WTC11 (cell line): ENCODE results near the gene ARPC1B. TPM values are rescaled to one million over a fixed set of nuclear protein-coding genes. Genes with fewer than 3 reads are reported as not detected.

Experiments used
- FOXK1 ChIP-seq: sonication (generic); formaldehyde crosslinking; IDR thresholded peaks from 2 replicates; pipeline ENCODE4 v1.8.0; 2022; ENCODE audit warnings: mild to moderate bottlenecking, moderate library complexity, missing genetic modification reagents
- MYBL2 ChIP-seq: sonication (generic); formaldehyde crosslinking; IDR thresholded peaks from 2 replicates; pipeline ENCODE4 v1.8.1; 2023; ENCODE audit warnings: mild to moderate bottlenecking, moderate library complexity, missing genetic modification reagents
- NR2C2 ChIP-seq: sonication (generic); formaldehyde crosslinking; IDR thresholded peaks from 2 replicates; pipeline ENCODE4 v1.8.0; 2022; ENCODE audit warnings: mild to moderate bottlenecking, missing genetic modification reagents
- RORB ChIP-seq: fragments of 250-450 bp; sonication (Bioruptor Pico); IDR thresholded peaks from 2 replicates; pipeline ENCODE4 v1.9.0; 2021; ENCODE audit warnings: mild to moderate bottlenecking
- SMAD3 ChIP-seq: sonication (generic); formaldehyde crosslinking; IDR thresholded peaks from 2 replicates; pipeline ENCODE4 v1.8.0; 2022; ENCODE audit warnings: missing genetic modification reagents, mild to moderate bottlenecking, borderline replicate concordance
- TEAD1 ChIP-seq: sonication (generic); formaldehyde crosslinking; IDR thresholded peaks from 2 replicates; pipeline ENCODE4 v1.8.0; 2022; ENCODE audit warnings: mild to moderate bottlenecking, missing genetic modification reagents
- ZNF317 ChIP-seq: sonication (generic); formaldehyde crosslinking; IDR thresholded peaks from 2 replicates; pipeline ENCODE4 v1.8.1; 2023; ENCODE audit warnings: low read depth, mild to moderate bottlenecking, moderate library complexity, missing genetic modification reagents, borderline replicate concordance
- ZNF416 ChIP-seq: fragments of 250-450 bp; sonication (Bioruptor Pico); IDR thresholded peaks from 2 replicates; pipeline ENCODE4 v1.9.0; 2021; ENCODE audit warnings: mild to moderate bottlenecking, inconsistent platforms
- total RNA-seq: library from RNA; stranded (reverse); gene quantifications from 3 replicates; pipeline ENCODE4 v1.2.3, GENCODE V29; 2021
- TF ChIP-seq, protein P1 (sequence below): sonication (generic); formaldehyde crosslinking; IDR thresholded peaks from 2 replicates; pipeline ENCODE4 v1.8.0; 2022; ENCODE audit warnings: mild to moderate bottlenecking, missing genetic modification reagents
- TF ChIP-seq, protein P2 (sequence below): fragments of 250-450 bp; sonication (Bioruptor Pico); IDR thresholded peaks from 2 replicates; pipeline ENCODE4 v1.9.0; 2021; ENCODE audit warnings: mild to moderate bottlenecking
- TF ChIP-seq, protein P3 (sequence below): sonication (generic); formaldehyde crosslinking; IDR thresholded peaks from 2 replicates; pipeline ENCODE4 v1.8.0; 2023; ENCODE audit warnings: missing genetic modification reagents, mild to moderate bottlenecking, borderline replicate concordance
- TF ChIP-seq, protein P4 (sequence below): sonication (generic); formaldehyde crosslinking; IDR thresholded peaks from 2 replicates; pipeline ENCODE4 v1.8.0; 2022; ENCODE audit warnings: missing genetic modification reagents
- TF ChIP-seq, protein P5 (sequence below): sonication (generic); formaldehyde crosslinking; IDR thresholded peaks from 2 replicates; pipeline ENCODE4 v1.8.1; 2022; ENCODE audit warnings: mild to moderate bottlenecking, moderate library complexity, missing genetic modification reagents
- TF ChIP-seq, protein P6 (sequence below): sonication (generic); formaldehyde crosslinking; IDR thresholded peaks from 2 replicates; pipeline ENCODE4 v1.8.0; 2022; ENCODE audit warnings: mild to moderate bottlenecking, missing genetic modification reagents
- TF ChIP-seq, protein P7 (sequence below): sonication (generic); formaldehyde crosslinking; IDR thresholded peaks from 2 replicates; pipeline ENCODE4 v1.8.1; 2022; ENCODE audit warnings: mild to moderate bottlenecking, missing genetic modification reagents, moderate library complexity, borderline replicate concordance
- TF ChIP-seq, protein P8 (sequence below): sonication (generic); formaldehyde crosslinking; IDR thresholded peaks from 2 replicates; pipeline ENCODE4 v1.8.1; 2023; ENCODE audit warnings: mild to moderate bottlenecking, missing genetic modification reagents, borderline replicate concordance

Gene ARPC1B
- total RNA-seq, 1 experiment from 2014 or later: 66.2 TPM

DNA sequence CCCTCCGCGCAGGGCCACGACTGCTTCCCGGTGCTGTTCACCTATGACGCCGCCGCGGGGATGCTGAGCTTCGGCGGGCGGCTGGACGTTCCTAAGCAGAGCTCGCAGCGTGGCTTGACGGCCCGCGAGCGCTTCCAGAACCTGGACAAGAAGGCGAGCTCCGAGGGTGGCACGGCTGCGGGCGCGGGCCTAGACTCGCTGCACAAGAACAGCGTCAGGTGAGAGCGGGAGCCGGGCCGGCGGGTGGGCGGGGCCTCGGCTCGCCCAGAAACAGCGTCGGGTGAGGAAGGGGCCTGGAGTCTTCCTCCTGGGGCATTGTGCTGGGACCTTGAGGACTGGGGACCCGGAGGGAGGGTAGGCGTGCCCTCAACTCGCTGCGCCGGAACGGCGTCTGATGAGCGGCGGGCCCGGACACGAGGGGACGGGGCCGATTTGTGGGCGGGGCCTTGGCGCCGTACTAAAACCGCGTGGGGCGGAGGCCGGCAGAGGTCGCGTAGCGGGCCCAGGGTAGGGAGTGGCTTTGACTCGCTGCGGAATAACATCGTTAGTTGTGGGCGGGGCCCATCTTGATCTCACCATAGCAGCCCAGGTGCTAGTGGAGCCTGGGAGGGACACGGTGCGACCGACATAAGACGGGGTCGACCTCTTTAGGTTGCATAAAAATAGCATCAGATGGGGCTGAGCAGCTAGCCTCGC lies 18.3 kb downstream of the ARPC1B start (continued):
- TF ChIP-seq, protein P1, sequence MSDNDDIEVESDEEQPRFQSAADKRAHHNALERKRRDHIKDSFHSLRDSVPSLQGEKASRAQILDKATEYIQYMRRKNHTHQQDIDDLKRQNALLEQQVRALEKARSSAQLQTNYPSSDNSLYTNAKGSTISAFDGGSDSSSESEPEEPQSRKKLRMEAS (CRISPR knock-in tag): peak; percentile 75; the same call in 1 of the 2 replicates
- TF ChIP-seq, protein P2, sequence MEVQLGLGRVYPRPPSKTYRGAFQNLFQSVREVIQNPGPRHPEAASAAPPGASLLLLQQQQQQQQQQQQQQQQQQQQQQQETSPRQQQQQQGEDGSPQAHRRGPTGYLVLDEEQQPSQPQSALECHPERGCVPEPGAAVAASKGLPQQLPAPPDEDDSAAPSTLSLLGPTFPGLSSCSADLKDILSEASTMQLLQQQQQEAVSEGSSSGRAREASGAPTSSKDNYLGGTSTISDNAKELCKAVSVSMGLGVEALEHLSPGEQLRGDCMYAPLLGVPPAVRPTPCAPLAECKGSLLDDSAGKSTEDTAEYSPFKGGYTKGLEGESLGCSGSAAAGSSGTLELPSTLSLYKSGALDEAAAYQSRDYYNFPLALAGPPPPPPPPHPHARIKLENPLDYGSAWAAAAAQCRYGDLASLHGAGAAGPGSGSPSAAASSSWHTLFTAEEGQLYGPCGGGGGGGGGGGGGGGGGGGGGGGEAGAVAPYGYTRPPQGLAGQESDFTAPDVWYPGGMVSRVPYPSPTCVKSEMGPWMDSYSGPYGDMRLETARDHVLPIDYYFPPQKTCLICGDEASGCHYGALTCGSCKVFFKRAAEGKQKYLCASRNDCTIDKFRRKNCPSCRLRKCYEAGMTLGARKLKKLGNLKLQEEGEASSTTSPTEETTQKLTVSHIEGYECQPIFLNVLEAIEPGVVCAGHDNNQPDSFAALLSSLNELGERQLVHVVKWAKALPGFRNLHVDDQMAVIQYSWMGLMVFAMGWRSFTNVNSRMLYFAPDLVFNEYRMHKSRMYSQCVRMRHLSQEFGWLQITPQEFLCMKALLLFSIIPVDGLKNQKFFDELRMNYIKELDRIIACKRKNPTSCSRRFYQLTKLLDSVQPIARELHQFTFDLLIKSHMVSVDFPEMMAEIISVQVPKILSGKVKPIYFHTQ: peak; percentile 47; the same call in 1 of the 2 replicates
- TF ChIP-seq, protein P3, sequence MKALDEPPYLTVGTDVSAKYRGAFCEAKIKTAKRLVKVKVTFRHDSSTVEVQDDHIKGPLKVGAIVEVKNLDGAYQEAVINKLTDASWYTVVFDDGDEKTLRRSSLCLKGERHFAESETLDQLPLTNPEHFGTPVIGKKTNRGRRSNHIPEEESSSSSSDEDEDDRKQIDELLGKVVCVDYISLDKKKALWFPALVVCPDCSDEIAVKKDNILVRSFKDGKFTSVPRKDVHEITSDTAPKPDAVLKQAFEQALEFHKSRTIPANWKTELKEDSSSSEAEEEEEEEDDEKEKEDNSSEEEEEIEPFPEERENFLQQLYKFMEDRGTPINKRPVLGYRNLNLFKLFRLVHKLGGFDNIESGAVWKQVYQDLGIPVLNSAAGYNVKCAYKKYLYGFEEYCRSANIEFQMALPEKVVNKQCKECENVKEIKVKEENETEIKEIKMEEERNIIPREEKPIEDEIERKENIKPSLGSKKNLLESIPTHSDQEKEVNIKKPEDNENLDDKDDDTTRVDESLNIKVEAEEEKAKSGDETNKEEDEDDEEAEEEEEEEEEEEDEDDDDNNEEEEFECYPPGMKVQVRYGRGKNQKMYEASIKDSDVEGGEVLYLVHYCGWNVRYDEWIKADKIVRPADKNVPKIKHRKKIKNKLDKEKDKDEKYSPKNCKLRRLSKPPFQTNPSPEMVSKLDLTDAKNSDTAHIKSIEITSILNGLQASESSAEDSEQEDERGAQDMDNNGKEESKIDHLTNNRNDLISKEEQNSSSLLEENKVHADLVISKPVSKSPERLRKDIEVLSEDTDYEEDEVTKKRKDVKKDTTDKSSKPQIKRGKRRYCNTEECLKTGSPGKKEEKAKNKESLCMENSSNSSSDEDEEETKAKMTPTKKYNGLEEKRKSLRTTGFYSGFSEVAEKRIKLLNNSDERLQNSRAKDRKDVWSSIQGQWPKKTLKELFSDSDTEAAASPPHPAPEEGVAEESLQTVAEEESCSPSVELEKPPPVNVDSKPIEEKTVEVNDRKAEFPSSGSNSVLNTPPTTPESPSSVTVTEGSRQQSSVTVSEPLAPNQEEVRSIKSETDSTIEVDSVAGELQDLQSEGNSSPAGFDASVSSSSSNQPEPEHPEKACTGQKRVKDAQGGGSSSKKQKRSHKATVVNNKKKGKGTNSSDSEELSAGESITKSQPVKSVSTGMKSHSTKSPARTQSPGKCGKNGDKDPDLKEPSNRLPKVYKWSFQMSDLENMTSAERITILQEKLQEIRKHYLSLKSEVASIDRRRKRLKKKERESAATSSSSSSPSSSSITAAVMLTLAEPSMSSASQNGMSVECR: 0 out of 2 replicates have a peak, but pooled peaks have one; percentile 72
- TF ChIP-seq, protein P4, sequence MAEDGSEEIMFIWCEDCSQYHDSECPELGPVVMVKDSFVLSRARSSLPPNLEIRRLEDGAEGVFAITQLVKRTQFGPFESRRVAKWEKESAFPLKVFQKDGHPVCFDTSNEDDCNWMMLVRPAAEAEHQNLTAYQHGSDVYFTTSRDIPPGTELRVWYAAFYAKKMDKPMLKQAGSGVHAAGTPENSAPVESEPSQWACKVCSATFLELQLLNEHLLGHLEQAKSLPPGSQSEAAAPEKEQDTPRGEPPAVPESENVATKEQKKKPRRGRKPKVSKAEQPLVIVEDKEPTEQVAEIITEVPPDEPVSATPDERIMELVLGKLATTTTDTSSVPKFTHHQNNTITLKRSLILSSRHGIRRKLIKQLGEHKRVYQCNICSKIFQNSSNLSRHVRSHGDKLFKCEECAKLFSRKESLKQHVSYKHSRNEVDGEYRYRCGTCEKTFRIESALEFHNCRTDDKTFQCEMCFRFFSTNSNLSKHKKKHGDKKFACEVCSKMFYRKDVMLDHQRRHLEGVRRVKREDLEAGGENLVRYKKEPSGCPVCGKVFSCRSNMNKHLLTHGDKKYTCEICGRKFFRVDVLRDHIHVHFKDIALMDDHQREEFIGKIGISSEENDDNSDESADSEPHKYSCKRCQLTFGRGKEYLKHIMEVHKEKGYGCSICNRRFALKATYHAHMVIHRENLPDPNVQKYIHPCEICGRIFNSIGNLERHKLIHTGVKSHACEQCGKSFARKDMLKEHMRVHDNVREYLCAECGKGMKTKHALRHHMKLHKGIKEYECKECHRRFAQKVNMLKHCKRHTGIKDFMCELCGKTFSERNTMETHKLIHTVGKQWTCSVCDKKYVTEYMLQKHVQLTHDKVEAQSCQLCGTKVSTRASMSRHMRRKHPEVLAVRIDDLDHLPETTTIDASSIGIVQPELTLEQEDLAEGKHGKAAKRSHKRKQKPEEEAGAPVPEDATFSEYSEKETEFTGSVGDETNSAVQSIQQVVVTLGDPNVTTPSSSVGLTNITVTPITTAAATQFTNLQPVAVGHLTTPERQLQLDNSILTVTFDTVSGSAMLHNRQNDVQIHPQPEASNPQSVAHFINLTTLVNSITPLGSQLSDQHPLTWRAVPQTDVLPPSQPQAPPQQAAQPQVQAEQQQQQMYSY (CRISPR knock-in tag): peak; percentile 15; the same call in 1 of the 2 replicates
- TF ChIP-seq SMAD3: peak; percentile 62; the same call in 1 of the 2 replicates
- no peak for TF ChIP-seq NR2C2 (CRISPR knock-in tag)
- TF ChIP-seq ZNF317: no peak; the same call in 1 of the 2 replicates
- TF ChIP-seq MYBL2 (CRISPR knock-in tag): no peak; the same call in 1 of the 2 replicates
- no peak for TF ChIP-seq FOXK1 (CRISPR knock-in tag)
- TF ChIP-seq, protein P5, sequence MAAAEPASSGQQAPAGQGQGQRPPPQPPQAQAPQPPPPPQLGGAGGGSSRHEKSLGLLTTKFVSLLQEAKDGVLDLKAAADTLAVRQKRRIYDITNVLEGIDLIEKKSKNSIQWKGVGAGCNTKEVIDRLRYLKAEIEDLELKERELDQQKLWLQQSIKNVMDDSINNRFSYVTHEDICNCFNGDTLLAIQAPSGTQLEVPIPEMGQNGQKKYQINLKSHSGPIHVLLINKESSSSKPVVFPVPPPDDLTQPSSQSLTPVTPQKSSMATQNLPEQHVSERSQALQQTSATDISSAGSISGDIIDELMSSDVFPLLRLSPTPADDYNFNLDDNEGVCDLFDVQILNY (CRISPR knock-in tag): peak; percentile 74; the same call in 1 of the 2 replicates
- TF ChIP-seq, protein P6, sequence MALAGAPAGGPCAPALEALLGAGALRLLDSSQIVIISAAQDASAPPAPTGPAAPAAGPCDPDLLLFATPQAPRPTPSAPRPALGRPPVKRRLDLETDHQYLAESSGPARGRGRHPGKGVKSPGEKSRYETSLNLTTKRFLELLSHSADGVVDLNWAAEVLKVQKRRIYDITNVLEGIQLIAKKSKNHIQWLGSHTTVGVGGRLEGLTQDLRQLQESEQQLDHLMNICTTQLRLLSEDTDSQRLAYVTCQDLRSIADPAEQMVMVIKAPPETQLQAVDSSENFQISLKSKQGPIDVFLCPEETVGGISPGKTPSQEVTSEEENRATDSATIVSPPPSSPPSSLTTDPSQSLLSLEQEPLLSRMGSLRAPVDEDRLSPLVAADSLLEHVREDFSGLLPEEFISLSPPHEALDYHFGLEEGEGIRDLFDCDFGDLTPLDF (CRISPR knock-in tag): peak; percentile 74; the same call in 1 of the 2 replicates
- peak; percentile 79; the same call in 1 of the 2 replicates for TF ChIP-seq ZNF416 (CRISPR knock-in tag)
- TF ChIP-seq, protein P7, sequence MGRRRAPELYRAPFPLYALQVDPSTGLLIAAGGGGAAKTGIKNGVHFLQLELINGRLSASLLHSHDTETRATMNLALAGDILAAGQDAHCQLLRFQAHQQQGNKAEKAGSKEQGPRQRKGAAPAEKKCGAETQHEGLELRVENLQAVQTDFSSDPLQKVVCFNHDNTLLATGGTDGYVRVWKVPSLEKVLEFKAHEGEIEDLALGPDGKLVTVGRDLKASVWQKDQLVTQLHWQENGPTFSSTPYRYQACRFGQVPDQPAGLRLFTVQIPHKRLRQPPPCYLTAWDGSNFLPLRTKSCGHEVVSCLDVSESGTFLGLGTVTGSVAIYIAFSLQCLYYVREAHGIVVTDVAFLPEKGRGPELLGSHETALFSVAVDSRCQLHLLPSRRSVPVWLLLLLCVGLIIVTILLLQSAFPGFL: no peak
- TF ChIP-seq TEAD1 (CRISPR knock-in tag): peak; percentile 79; the same call in 1 of the 2 replicates
- TF ChIP-seq, protein P8, sequence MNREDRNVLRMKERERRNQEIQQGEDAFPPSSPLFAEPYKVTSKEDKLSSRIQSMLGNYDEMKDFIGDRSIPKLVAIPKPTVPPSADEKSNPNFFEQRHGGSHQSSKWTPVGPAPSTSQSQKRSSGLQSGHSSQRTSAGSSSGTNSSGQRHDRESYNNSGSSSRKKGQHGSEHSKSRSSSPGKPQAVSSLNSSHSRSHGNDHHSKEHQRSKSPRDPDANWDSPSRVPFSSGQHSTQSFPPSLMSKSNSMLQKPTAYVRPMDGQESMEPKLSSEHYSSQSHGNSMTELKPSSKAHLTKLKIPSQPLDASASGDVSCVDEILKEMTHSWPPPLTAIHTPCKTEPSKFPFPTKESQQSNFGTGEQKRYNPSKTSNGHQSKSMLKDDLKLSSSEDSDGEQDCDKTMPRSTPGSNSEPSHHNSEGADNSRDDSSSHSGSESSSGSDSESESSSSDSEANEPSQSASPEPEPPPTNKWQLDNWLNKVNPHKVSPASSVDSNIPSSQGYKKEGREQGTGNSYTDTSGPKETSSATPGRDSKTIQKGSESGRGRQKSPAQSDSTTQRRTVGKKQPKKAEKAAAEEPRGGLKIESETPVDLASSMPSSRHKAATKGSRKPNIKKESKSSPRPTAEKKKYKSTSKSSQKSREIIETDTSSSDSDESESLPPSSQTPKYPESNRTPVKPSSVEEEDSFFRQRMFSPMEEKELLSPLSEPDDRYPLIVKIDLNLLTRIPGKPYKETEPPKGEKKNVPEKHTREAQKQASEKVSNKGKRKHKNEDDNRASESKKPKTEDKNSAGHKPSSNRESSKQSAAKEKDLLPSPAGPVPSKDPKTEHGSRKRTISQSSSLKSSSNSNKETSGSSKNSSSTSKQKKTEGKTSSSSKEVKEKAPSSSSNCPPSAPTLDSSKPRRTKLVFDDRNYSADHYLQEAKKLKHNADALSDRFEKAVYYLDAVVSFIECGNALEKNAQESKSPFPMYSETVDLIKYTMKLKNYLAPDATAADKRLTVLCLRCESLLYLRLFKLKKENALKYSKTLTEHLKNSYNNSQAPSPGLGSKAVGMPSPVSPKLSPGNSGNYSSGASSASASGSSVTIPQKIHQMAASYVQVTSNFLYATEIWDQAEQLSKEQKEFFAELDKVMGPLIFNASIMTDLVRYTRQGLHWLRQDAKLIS (CRISPR knock-in tag): 0 out of 2 replicates have a peak, but pooled peaks have one; percentile 82
- no peak for TF ChIP-seq RORB (CRISPR knock-in tag)
